HEK293 (cell line): Measurements from ENCODE around the gene ARHGDIB.

Source experiments
- ZFP3 ChIP-seq: fragments of 450-650 bp; formaldehyde crosslinking; IDR thresholded peaks from 2 replicates; pipeline ENCODE4 v1.5.1; 2016; ENCODE audit warnings: low read depth, missing biosample characterization, missing genetic modification characterization
- ZNF514 ChIP-seq: fragments of 450-650 bp; formaldehyde crosslinking; IDR thresholded peaks from 2 replicates; pipeline ENCODE4 v1.5.1; 2016; ENCODE audit warnings: missing biosample characterization, missing genetic modification characterization
- ZNF558 ChIP-seq: fragments of 450-650 bp; formaldehyde crosslinking; IDR thresholded peaks from 2 replicates; pipeline ENCODE4 v1.5.1; 2016; ENCODE audit warnings: missing biosample characterization, missing genetic modification characterization
- ZNF571 ChIP-seq: fragments of 450-650 bp; formaldehyde crosslinking; IDR thresholded peaks from 2 replicates; pipeline ENCODE4 v1.5.0; 2017; ENCODE audit warnings: missing biosample characterization, missing genetic modification characterization
- TF ChIP-seq, protein P1 (sequence below): fragments of 450-650 bp; formaldehyde crosslinking; IDR thresholded peaks from 2 replicates; pipeline ENCODE4 v1.5.1; 2016; ENCODE audit warnings: missing biosample characterization, missing genetic modification characterization
- TF ChIP-seq, protein P2 (sequence below): fragments of 450-650 bp; formaldehyde crosslinking; IDR thresholded peaks from 2 replicates; pipeline ENCODE4 v1.5.1; 2017; ENCODE audit warnings: missing biosample characterization, mild to moderate bottlenecking, missing genetic modification characterization, moderate library complexity
- TF ChIP-seq, protein P3 (sequence below): fragments of 450-650 bp; formaldehyde crosslinking; IDR thresholded peaks from 2 replicates; pipeline ENCODE4 v1.5.1; 2016; ENCODE audit warnings: missing biosample characterization, missing genetic modification characterization, low read depth
- TF ChIP-seq, protein P4 (sequence below): fragments of 450-650 bp; IDR thresholded peaks from 2 replicates; pipeline ENCODE4 v1.5.1; 2018; ENCODE audit warnings: missing biosample characterization, missing genetic modification characterization

DNA sequence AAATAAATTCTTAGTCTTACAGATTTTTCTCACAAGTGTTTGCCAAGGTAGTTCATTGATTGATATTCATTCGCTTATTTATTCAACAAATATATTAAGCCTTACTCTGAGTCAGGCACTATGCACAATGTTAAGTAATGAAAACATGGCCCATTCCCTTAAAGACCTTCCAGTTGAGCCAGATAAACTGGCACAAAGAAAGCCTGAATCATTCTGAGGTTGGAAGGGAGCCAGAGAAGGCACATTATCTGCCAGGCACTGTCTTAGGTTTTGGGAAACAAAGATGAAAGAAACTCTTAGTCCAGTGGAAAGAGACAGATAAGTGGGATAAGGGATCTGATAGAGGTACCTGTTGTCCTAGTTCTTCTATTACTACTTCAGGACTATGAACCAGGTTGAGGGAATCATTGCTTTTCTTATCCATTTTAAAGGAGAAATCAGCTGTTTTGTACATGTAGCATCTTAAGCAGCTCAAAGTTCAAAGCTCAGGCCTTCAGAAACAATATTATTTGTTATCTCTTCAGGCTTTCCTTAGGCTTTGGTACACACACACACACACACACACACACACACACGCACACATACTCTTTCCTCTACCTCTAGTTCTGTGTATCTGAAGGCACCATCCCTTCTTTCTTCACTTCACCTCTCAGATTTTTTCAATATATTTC, 38.4 kb upstream of the ARHGDIB start:
- TF ChIP-seq, protein P1, sequence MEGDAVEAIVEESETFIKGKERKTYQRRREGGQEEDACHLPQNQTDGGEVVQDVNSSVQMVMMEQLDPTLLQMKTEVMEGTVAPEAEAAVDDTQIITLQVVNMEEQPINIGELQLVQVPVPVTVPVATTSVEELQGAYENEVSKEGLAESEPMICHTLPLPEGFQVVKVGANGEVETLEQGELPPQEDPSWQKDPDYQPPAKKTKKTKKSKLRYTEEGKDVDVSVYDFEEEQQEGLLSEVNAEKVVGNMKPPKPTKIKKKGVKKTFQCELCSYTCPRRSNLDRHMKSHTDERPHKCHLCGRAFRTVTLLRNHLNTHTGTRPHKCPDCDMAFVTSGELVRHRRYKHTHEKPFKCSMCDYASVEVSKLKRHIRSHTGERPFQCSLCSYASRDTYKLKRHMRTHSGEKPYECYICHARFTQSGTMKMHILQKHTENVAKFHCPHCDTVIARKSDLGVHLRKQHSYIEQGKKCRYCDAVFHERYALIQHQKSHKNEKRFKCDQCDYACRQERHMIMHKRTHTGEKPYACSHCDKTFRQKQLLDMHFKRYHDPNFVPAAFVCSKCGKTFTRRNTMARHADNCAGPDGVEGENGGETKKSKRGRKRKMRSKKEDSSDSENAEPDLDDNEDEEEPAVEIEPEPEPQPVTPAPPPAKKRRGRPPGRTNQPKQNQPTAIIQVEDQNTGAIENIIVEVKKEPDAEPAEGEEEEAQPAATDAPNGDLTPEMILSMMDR (tag by site-specific recombination), result no peak
- TF ChIP-seq, protein P2, sequence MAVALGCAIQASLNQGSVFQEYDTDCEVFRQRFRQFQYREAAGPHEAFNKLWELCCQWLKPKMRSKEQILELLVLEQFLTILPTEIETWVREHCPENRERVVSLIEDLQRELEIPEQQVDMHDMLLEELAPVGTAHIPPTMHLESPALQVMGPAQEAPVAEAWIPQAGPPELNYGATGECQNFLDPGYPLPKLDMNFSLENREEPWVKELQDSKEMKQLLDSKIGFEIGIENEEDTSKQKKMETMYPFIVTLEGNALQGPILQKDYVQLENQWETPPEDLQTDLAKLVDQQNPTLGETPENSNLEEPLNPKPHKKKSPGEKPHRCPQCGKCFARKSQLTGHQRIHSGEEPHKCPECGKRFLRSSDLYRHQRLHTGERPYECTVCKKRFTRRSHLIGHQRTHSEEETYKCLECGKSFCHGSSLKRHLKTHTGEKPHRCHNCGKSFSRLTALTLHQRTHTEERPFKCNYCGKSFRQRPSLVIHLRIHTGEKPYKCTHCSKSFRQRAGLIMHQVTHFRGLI (tag by site-specific recombination), result no peak
- TF ChIP-seq, protein P3, sequence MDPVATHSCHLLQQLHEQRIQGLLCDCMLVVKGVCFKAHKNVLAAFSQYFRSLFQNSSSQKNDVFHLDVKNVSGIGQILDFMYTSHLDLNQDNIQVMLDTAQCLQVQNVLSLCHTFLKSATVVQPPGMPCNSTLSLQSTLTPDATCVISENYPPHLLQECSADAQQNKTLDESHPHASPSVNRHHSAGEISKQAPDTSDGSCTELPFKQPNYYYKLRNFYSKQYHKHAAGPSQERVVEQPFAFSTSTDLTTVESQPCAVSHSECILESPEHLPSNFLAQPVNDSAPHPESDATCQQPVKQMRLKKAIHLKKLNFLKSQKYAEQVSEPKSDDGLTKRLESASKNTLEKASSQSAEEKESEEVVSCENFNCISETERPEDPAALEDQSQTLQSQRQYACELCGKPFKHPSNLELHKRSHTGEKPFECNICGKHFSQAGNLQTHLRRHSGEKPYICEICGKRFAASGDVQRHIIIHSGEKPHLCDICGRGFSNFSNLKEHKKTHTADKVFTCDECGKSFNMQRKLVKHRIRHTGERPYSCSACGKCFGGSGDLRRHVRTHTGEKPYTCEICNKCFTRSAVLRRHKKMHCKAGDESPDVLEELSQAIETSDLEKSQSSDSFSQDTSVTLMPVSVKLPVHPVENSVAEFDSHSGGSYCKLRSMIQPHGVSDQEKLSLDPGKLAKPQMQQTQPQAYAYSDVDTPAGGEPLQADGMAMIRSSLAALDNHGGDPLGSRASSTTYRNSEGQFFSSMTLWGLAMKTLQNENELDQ, result no peak
- TF ChIP-seq, protein P4, sequence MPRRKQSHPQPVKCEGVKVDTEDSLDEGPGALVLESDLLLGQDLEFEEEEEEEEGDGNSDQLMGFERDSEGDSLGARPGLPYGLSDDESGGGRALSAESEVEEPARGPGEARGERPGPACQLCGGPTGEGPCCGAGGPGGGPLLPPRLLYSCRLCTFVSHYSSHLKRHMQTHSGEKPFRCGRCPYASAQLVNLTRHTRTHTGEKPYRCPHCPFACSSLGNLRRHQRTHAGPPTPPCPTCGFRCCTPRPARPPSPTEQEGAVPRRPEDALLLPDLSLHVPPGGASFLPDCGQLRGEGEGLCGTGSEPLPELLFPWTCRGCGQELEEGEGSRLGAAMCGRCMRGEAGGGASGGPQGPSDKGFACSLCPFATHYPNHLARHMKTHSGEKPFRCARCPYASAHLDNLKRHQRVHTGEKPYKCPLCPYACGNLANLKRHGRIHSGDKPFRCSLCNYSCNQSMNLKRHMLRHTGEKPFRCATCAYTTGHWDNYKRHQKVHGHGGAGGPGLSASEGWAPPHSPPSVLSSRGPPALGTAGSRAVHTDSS, result no peak
- TF ChIP-seq ZNF514 (tag by site-specific recombination), result no peak
- TF ChIP-seq ZFP3 (tag by site-specific recombination), result no peak
- no peak for TF ChIP-seq ZNF571 (tag by site-specific recombination)
- TF ChIP-seq ZNF558 (tag by site-specific recombination), result no peak
